Measurements from ENCODE around the gene COL15A1. TPM values are rescaled to one million over a fixed set of nuclear protein-coding genes. Genes with fewer than 3 reads are reported as not detected.

The COL15A1 gene
- total and polyA plus RNA-seq, 2 of the 13 experiments (the other 11 are each of a cell fraction or from before 2014, with no cell fraction given), result not detected

GRCh38 chr9:98971915-98972223, 28.2 kb downstream of the COL15A1 start:
- H2AFZ ChIP-seq (ENCODE audit: low read length), result no peak overlapping the region
- POLR2A ChIA-PET, result no interaction called here
- no peak overlapping the region for H3K27ac ChIP-seq (ENCODE audit: extremely low read length, insufficient read depth, low read length)
- no peak overlapping the region for H3K4me2 ChIP-seq (ENCODE audit: low read depth, low read length)
- CTCF ChIA-PET (ENCODE audit: low intra/inter-chr PET ratio, low total read pairs), result no interaction called here
- FAIRE-seq (no peak), DNase-seq (ENCODE audit: low spot score) (no peak), ATAC-seq (no peak)
- peaks cover 4 to 38% of the 10 kb centered on the region in 2 experiments; a peak in 3 of 5 replicates for H3K27me3 ChIP-seq (ENCODE audit: control insufficient read depth in 1 of 2, insufficient read depth in 2 of 2, low read length in 2 of 2)
- H4K20me1 ChIP-seq (ENCODE audit: insufficient read depth, low read length), result no peaks in the 10 kb centered on the region
- in situ Hi-C loops (cut with HindIII; ENCODE audit: extremely low pct_ligation_motif_present, low pct_unique_long_range_greater_than_20kb), result loop anchor here (10.0 kb wide), 1 partner anchor 173 kb away; no protein-coding TSS in a partner anchor
- no peaks in the 10 kb centered on the region for H3K36me3 ChIP-seq (replicated peaks in 1 of 2; ENCODE audit: control insufficient read depth in 1 of 2, insufficient read depth in 2 of 2, low read length in 2 of 2)
- H3K9me3 ChIP-seq (ENCODE audit: low read length), result no peaks in the 10 kb centered on the region
- no peak overlapping the region for H3K4me3 ChIP-seq (replicated peaks in 1 of 3; ENCODE audit: insufficient read depth in 1 of 3, low read depth in 2 of 3, low read length in 3 of 3)
- intact Hi-C loops (cut with micrococcal nuclease; ENCODE audit: unreplicated experiment), result no loop called here
- 0% methylated on average over 1 of the region's 6 CpGs for WGBS (ENCODE audit: low lambda C conversion rate)
- peaks cover 6% of the 10 kb centered on the region for H3K4me1 ChIP-seq (ENCODE audit: insufficient read depth, low read length)
- no peak overlapping the region for H3K9ac ChIP-seq (ENCODE audit: insufficient read depth, low read depth, low read length)
- TF ChIP-seq CEBPB (IDR thresholded peaks at IDR 0.05; ENCODE audit: borderline replicate concordance, low read depth, low read length) (no peak), ZSCAN25 (CRISPR knock-in tag; IDR thresholded peaks at IDR 0.05) (no peak), ZNF660 (CRISPR knock-in tag; IDR thresholded peaks at IDR 0.05; ENCODE audit: borderline replicate concordance, low read depth) (no peak), SP1 (IDR thresholded peaks at IDR 0.05) (no peak), SP1 (CRISPR knock-in tag; IDR thresholded peaks at IDR 0.05) (no peak), NFYC (CRISPR knock-in tag; IDR thresholded peaks at IDR 0.05) (no peak), ATF5 (CRISPR knock-in tag; IDR thresholded peaks at IDR 0.05; ENCODE audit: low read depth) (no peak), MXD1 (CRISPR knock-in tag; IDR thresholded peaks at IDR 0.05) (no peak), JARID2 (CRISPR knock-in tag; IDR thresholded peaks at IDR 0.05; ENCODE audit: insufficient replicate concordance) (no peak), ZMYM4 (CRISPR knock-in tag; IDR thresholded peaks at IDR 0.05) (no peak), ZBTB46 (CRISPR knock-in tag; IDR thresholded peaks at IDR 0.05; ENCODE audit: borderline replicate concordance) (no peak), ZNF44 (CRISPR knock-in tag; IDR thresholded peaks at IDR 0.05) (no peak), AHR (CRISPR knock-in tag; IDR thresholded peaks at IDR 0.05) (no peak)
- BruUV-seq (replicated peaks), result no TSS peak
- H3K79me2 ChIP-seq (ENCODE audit: insufficient read depth, low read length), result no peaks in the 10 kb centered on the region
